GM13976 (cell line): Measurements from ENCODE around the gene KIF11.

Experiments used
- DNase-seq: peaks from one replicate; pipeline ENCODE4 v3.0.0; 2012; ENCODE audit warnings: low spot score
- in situ Hi-C: fragments of 300-500 bp; cut with MboI; formaldehyde crosslinking; loops from one replicate; pipeline ENCODE4 v1.12.0; 2022; ENCODE audit warnings: low sequenced_read_pairs, mixed read lengths, inconsistent platforms; ENCODE audit not compliant: unreplicated experiment
- TF ChIP-seq, protein P1 (sequence below): IDR thresholded peaks from 2 replicates; pipeline ENCODE4 v1.5.1; 2012; ENCODE audit warnings: borderline replicate concordance, mild to moderate bottlenecking; ENCODE audit not compliant: insufficient read depth; ENCODE audit errors: extremely low read depth, missing control alignments, control extremely low read depth

The KIF11 gene

DNA sequence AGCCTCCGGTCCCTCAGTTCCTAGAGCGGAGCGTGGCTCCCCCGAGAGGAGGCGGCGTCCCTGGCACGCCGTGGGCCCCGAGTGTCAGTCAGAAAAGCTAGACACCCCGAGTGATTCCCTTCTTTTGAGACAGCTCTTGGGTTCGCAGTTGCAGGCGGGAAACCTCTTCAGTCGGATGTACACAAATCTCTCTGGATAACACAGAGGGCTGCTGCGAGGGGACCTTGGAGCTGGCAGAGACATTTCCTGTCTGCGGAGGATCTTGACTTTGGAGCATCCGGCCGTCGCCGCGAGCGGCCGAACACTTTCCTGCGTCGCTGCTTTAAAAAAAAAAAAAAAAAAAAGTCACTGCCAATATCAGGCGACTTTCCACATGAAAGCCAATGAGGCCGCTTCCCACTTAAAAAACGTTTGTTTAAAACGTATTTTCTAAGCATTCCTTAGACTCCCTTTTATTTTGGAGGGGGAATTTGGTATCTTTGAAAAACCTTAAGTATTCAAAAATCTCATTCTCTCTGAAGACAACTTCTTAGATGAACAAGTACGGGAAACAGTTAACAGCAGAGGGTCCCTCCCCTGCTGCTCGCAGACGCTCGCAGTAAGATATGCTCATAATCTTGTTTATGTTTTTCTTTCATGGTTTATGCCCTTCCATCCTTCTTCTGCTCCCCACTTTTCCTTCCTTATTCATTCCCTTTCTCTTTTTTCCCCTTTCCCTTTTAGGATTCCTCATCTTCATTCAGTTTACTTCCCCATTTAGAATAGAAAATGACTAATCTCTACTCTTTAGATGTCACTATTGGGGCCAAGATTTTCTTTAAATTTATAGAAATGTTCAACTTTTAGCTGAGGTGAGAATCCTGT lies 106.8 kb downstream of the KIF11 start:
- in situ Hi-C loops = no loop called here
- DNase-seq = no peak
- TF ChIP-seq, protein P1, sequence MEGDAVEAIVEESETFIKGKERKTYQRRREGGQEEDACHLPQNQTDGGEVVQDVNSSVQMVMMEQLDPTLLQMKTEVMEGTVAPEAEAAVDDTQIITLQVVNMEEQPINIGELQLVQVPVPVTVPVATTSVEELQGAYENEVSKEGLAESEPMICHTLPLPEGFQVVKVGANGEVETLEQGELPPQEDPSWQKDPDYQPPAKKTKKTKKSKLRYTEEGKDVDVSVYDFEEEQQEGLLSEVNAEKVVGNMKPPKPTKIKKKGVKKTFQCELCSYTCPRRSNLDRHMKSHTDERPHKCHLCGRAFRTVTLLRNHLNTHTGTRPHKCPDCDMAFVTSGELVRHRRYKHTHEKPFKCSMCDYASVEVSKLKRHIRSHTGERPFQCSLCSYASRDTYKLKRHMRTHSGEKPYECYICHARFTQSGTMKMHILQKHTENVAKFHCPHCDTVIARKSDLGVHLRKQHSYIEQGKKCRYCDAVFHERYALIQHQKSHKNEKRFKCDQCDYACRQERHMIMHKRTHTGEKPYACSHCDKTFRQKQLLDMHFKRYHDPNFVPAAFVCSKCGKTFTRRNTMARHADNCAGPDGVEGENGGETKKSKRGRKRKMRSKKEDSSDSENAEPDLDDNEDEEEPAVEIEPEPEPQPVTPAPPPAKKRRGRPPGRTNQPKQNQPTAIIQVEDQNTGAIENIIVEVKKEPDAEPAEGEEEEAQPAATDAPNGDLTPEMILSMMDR = no peak

DNA sequence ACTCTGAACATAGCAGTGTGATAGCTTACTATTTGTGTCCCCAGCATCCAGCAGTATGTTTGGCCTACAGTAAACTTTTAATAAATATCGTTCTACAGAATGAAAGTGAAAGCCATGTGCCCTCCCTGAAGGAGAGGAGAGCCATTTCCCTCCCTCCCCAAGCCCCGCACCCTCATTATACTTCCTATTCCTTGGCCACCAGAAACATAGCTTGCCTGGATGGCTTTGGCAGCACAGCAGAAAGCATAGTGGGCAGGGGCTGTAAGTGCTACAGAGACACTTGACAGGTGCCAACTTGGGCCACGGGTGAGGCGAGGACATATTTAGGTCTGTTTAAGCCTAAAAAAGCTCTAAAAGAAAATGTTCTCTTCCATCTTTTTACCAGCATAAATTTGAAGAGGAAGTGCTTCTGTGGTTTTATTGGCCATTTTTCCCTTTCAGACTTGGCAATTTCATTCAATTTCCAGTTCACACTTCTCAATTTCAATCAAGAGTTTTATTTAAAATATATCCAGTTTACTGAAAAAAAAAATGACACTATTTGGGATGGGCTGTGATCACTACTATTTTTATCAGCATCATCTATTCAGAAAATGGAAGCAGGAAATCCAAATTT lies 109.5 kb downstream of the KIF11 start:
- DNase-seq = no peak
- TF ChIP-seq, protein P1 = no peak
- in situ Hi-C loops = no loop called here
